Measurements from ENCODE around the gene MRPS23.
"Not testable (repeated sequence)": the region's sequence is repeated elsewhere in the genome, so short reads cannot be mapped to it uniquely, and the experiment has no call there.

MRPS23 gene

GRCh38 chr17:57852092-57852954 lies 2.5 kb upstream of the MRPS23 start:
- H3K4me3 ChIP-seq (ENCODE audit: low read length): no peak overlapping the region
- no peak for TF ChIP-seq ZNF274 (IDR thresholded peaks at IDR 0.05; ENCODE audit: low read depth, low read length)

- TF ChIP-seq ZNF274 (IDR thresholded peaks at IDR 0.05; ENCODE audit: low read depth, low read length): no peak
Measured at GRCh38 chr17:57849163-57849873, 526 bp downstream of the MRPS23 start.

GRCh38 chr17:57846056-57846945 lies 3.5 kb downstream of the MRPS23 start:
- not testable (repeated sequence) for H3K4me3 ChIP-seq (ENCODE audit: low read length)

More at GRCh38 chr17:57849163-57849873, 526 bp downstream of the MRPS23 start:
- H3K4me3 ChIP-seq (ENCODE audit: low read length): peak overlapping the region; percentile 94

- H3K4me3 ChIP-seq (ENCODE audit: low read length): no peak overlapping the region
- TF ChIP-seq ZNF274 (IDR thresholded peaks at IDR 0.05; ENCODE audit: low read depth, low read length): no peak
Measured at GRCh38 chr17:57842280-57842679, 7.6 kb downstream of the MRPS23 start.

- no peak for TF ChIP-seq ZNF274 (IDR thresholded peaks at IDR 0.05; ENCODE audit: low read depth, low read length)
- no peak overlapping the region for H3K4me3 ChIP-seq (ENCODE audit: low read length)
Measured at GRCh38 chr17:57839571-57839923, 10.3 kb downstream of the MRPS23 start.

- H3K4me3 ChIP-seq (ENCODE audit: low read length): no peak overlapping the region
- TF ChIP-seq ZNF274 (IDR thresholded peaks at IDR 0.05; ENCODE audit: low read depth, low read length): no peak
Measured at GRCh38 chr17:57838857-57839570, 10.8 kb downstream of the MRPS23 start.

- H3K4me3 ChIP-seq (ENCODE audit: low read length): no peak overlapping the region
Measured at GRCh38 chr17:57838453-57838852, 11.4 kb downstream of the MRPS23 start.

GRCh38 chr17:57835333-57835900 lies 14.4 kb downstream of the MRPS23 start:
- TF ChIP-seq ZNF274 (IDR thresholded peaks at IDR 0.05; ENCODE audit: low read depth, low read length): no peak
- no peak overlapping the region for H3K4me3 ChIP-seq (ENCODE audit: low read length)

More at GRCh38 chr17:57838453-57838852, 11.4 kb downstream of the MRPS23 start:
- TF ChIP-seq ZNF274 (IDR thresholded peaks at IDR 0.05; ENCODE audit: low read depth, low read length): no peak

GRCh38 chr17:57834146-57834741 lies 15.6 kb downstream of the MRPS23 start:
- no peak for TF ChIP-seq ZNF274 (IDR thresholded peaks at IDR 0.05; ENCODE audit: low read depth, low read length)
- H3K4me3 ChIP-seq (ENCODE audit: low read length): no peak overlapping the region

- H3K4me3 ChIP-seq (ENCODE audit: low read length): no peak overlapping the region; the same call in 1 of the 2 replicates
- TF ChIP-seq ZNF274 (IDR thresholded peaks at IDR 0.05; ENCODE audit: low read depth, low read length): no peak
Measured at GRCh38 chr17:57833179-57833939, 16.5 kb downstream of the MRPS23 start.

- H3K4me3 ChIP-seq (ENCODE audit: low read length): no peak overlapping the region
- no peak for TF ChIP-seq ZNF274 (IDR thresholded peaks at IDR 0.05; ENCODE audit: low read depth, low read length)
Measured at GRCh38 chr17:57832314-57833178, 17.3 kb downstream of the MRPS23 start.
